Measurements from ENCODE around the gene CACNA1A. TPM values are rescaled to one million over a fixed set of nuclear protein-coding genes. Genes with fewer than 3 reads are reported as not detected.
A peak's percentile ranks its signal among the peaks of the same experiment; 100 is the strongest.

CACNA1A gene
- total and polyA plus RNA-seq, 2 of the 13 experiments (the other 11 are each of a cell fraction or from before 2014, with no cell fraction given) = not detected

DNA sequence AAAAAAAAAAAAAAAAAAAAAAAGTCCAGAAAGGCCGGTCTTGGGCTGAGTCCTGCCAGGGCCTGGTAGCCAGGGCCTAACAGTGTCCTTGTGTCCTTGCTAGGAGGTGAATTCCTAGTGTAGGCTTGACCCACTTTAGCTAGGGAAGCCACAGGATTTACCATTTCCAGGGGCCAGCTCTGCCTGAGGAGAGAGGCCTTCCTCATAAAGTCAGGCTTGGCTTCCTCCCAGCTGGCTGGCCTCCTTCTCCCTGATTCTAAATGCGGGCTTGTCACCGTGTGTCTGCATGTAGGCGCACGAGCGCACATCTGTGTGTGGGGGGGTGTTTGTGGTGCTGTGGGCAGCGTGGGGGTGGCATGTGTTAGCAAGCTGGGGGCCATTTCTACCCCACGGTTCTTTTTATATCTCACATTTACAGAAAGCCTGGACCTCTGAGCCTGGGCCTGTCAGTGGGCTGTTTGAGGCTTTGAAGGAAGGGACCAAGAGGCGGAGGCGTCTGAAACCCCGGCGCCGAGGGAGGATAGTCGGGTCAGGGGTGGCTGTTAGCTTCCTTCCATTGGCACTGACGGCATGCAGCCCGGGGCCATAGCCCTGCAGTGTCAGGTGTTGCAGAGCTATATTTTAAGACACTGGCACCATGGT is 324.4 kb downstream of the CACNA1A start (continued):
- TF ChIP-seq ARNTL (CRISPR knock-in tag; IDR thresholded peaks at IDR 0.05) (no peak), SP140L (CRISPR knock-in tag; IDR thresholded peaks at IDR 0.05; ENCODE audit: borderline replicate concordance) (no peak), RERE (CRISPR knock-in tag; IDR thresholded peaks at IDR 0.05; ENCODE audit: low read depth) (no peak), ZSCAN12 (CRISPR knock-in tag; IDR thresholded peaks at IDR 0.05) (no peak), RFX5 (IDR thresholded peaks at IDR 0.05; ENCODE audit: low read depth, low read length) (no peak), CCAR2 (optimal IDR thresholded peaks at IDR 0.05; ENCODE audit: low read depth, low read length) (no peak), SCMH1 (CRISPR knock-in tag; IDR thresholded peaks at IDR 0.05; ENCODE audit: borderline replicate concordance) (no peak), KDM5B (CRISPR knock-in tag; IDR thresholded peaks at IDR 0.05; ENCODE audit: borderline replicate concordance) (0 out of 2 replicates have a peak, but pooled peaks have one; percentile 30), KAT2B (IDR thresholded peaks at IDR 0.05; ENCODE audit: borderline replicate concordance, low read depth, low read length) (no peak), TAF1 (CRISPR knock-in tag; IDR thresholded peaks at IDR 0.05) (no peak), ZNF549 (CRISPR knock-in tag; IDR thresholded peaks at IDR 0.05) (no peak), ZFP90 (CRISPR knock-in tag; IDR thresholded peaks at IDR 0.05; ENCODE audit: borderline replicate concordance) (no peak), MEIS1 (CRISPR knock-in tag; IDR thresholded peaks at IDR 0.05; ENCODE audit: borderline replicate concordance) (no peak), ZNF773 (CRISPR knock-in tag; IDR thresholded peaks at IDR 0.05; ENCODE audit: borderline replicate concordance) (no peak)
- TF ChIP-seq, protein P1, sequence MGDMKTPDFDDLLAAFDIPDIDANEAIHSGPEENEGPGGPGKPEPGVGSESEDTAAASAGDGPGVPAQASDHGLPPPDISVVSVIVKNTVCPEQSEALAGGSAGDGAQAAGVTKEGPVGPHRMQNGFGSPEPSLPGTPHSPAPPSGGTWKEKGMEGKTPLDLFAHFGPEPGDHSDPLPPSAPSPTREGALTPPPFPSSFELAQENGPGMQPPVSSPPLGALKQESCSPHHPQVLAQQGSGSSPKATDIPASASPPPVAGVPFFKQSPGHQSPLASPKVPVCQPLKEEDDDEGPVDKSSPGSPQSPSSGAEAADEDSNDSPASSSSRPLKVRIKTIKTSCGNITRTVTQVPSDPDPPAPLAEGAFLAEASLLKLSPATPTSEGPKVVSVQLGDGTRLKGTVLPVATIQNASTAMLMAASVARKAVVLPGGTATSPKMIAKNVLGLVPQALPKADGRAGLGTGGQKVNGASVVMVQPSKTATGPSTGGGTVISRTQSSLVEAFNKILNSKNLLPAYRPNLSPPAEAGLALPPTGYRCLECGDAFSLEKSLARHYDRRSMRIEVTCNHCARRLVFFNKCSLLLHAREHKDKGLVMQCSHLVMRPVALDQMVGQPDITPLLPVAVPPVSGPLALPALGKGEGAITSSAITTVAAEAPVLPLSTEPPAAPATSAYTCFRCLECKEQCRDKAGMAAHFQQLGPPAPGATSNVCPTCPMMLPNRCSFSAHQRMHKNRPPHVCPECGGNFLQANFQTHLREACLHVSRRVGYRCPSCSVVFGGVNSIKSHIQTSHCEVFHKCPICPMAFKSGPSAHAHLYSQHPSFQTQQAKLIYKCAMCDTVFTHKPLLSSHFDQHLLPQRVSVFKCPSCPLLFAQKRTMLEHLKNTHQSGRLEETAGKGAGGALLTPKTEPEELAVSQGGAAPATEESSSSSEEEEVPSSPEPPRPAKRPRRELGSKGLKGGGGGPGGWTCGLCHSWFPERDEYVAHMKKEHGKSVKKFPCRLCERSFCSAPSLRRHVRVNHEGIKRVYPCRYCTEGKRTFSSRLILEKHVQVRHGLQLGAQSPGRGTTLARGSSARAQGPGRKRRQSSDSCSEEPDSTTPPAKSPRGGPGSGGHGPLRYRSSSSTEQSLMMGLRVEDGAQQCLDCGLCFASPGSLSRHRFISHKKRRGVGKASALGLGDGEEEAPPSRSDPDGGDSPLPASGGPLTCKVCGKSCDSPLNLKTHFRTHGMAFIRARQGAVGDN (CRISPR knock-in tag; IDR thresholded peaks at IDR 0.05) = peak; percentile 69
- TF ChIP-seq, protein P2, sequence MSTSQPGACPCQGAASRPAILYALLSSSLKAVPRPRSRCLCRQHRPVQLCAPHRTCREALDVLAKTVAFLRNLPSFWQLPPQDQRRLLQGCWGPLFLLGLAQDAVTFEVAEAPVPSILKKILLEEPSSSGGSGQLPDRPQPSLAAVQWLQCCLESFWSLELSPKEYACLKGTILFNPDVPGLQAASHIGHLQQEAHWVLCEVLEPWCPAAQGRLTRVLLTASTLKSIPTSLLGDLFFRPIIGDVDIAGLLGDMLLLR (CRISPR knock-in tag; IDR thresholded peaks at IDR 0.05) = no peak
- TF ChIP-seq, protein P3, sequence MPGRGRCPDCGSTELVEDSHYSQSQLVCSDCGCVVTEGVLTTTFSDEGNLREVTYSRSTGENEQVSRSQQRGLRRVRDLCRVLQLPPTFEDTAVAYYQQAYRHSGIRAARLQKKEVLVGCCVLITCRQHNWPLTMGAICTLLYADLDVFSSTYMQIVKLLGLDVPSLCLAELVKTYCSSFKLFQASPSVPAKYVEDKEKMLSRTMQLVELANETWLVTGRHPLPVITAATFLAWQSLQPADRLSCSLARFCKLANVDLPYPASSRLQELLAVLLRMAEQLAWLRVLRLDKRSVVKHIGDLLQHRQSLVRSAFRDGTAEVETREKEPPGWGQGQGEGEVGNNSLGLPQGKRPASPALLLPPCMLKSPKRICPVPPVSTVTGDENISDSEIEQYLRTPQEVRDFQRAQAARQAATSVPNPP (CRISPR knock-in tag; IDR thresholded peaks at IDR 0.05) = no peak

Data from HepG2 (cell line).